NK-92 treated with Interleukin-12 subunit alpha and Interleukin-12 subunit beta, amount 100 ng/mL, for 24 hours (cell line): Measurements from ENCODE around the gene SLC16A9.

Source experiments
- DNase-seq: peaks from one replicate; lab custom pipeline; 2025; lab: John Stamatoyannopoulos, UW

The SLC16A9 gene

DNA sequence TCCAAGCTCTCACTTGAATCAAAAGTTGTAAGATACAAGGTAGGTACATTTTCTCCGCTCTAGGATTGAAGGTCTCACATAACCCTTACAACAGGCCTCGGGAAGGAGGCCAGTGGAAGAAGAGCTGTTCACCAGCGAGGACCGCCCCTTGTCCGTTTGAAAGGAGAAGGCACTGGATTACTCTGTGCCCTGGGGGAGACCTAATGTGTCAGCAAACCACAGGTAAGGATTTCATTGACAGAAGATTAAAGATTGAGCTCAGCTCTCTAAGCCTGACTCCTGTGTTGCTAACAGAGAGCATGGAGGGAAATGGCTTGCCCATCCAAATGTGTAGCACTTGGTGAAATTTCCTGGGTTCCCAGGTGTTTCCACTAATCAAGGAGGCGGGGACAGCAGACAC is 81.2 kb downstream of the SLC16A9 start:
- no peak for DNase-seq

GRCh38 chr10:59627366-59628018 is 82.2 kb downstream of the SLC16A9 start:
- no peak for DNase-seq

GRCh38 chr10:59626523-59626869 is 83.2 kb downstream of the SLC16A9 start:
- DNase-seq: no peak

DNA sequence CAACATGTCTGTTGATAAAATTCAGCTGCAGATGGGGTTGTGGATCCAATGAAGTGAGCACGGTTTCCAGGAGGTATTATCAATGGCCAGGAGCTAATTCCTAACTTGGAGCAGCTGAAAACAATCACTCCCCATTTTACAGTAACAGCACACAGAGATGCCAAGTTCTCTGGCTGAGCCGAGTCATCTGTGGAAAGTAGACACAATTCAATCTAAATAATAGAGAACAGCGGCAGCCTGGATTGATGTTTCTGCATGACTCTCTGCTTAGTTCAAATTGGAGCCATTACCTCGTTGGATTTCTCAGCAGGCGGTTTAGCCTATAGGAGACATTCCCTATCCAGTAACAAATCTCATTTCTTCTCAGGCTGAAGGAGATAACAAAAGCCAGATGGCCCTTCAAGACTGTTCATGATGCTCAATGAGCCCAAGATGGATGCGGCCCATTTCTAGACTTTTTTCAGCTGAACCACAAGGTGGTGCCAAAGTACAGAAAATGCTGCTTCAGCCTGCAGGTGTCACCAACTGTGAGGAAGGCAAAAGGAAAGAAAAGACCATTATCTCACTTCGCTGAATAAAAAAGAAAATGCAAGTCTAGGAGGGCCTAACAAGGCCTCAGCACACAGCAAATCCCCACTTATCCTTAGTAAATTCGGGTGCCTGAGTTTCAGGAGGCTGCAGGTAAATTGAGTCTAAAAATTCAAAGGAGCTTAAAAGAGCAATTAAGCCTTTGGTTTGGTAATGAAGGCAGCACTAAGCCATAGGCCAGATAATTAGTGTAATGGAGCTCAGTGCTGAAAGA is 83.7 kb downstream of the SLC16A9 start:
- peak; percentile 3 for DNase-seq

DNA sequence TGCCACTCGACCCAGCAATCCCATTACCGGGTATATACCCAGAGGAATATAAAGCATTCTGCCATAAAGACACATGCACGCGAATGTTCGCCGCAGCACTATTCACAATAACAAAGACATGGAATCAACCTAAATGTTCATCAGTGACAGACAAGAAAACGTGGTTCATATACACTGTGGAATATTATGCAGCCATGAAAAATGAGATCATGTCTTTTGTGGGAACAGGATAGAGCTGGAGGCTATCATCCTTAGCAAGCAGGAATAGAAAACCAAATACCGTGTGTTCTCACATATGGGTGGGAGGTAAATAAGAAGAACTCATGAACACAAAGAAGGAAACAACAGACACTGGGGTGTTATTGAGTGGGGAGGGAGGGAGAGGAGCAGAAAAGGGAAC is 84.7 kb downstream of the SLC16A9 start:
- DNase-seq: no peak

DNA sequence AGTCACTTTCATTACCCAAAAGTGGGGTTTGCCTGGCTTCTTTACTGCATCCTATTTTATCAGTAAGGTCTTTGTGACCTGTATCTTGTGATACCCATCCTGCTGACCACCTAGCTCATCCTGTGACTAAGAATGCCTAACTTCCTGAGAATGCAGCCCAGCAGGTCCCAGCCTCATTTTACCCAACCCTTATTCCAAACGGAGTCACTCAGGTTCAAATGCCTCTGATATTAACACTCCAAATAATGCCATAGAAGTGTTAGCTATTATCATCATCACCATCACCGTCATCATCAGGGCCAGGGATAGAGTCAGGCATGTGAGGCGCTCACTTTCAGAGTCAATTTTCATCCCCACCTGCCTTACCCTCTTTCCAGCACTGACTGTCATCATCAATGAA is 85.5 kb downstream of the SLC16A9 start:
- no peak for DNase-seq

GRCh38 chr10:59623133-59624121 is 86.2 kb downstream of the SLC16A9 start:
- no peak for DNase-seq

GRCh38 chr10:59622320-59623132 is 87.1 kb downstream of the SLC16A9 start:
- DNase-seq: no peak

DNA sequence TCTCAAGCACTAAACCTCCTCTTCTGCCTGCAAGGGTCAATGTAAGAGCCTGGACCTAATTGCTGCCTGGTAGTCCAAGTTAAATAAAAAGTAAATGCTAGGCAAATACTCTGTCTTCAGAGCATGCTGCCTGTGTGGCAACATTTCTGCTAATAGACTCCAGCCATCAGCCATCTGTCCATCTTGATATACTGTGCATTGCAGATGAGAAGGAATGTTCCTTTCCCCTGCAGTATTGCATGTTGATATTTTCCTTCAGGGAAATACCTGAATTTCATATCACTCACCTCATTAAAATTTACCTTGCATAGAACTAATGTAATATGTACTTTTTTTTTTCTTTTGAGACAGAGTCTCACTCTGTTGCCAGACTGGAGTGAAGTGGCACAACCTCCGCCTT is 87.9 kb downstream of the SLC16A9 start:
- no peak for DNase-seq

DNA sequence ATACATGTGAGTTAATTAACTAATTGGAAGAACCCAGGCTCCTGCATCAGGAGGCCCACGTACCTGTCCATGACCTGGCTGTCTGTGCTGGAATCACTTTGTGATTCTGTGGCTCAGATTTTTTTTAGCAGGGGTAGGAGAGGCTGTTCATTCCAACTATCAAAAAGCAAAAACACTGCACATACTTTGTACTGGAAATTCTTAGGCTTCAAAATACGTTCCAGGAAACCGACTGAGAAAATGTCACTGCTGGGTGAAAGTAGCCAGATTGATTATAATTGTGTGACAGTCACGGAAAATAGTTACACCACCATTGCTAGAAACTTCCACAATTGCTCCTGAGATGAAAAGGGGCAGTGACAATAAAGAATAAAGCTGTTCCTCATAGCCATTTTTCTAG is 91.0 kb downstream of the SLC16A9 start:
- no peak for DNase-seq

GRCh38 chr10:59617996-59618395 is 91.7 kb downstream of the SLC16A9 start:
- no peak for DNase-seq

GRCh38 chr10:59611048-59611447 is 98.6 kb downstream of the SLC16A9 start:
- DNase-seq: no peak

DNA sequence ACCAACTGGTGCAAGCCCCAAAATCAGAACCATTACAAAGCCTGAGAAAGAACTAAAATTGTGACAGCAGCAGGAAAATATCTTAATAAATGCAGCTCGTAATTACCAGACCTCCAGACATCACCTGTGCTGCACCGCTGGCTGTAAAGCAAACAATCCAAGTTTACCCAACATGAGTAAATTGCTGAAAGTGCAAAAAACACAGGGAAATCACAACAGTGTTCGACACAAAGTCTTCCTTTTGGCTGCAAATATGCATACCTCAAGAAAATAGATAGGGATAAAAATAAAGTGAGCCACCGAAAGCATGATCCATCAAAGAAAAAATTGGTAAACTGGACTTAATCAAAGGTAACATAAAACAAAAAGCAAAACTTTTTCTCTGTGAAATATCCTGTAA is 101.7 kb downstream of the SLC16A9 start:
- no peak for DNase-seq

GRCh38 chr10:59606551-59606961 is 103.1 kb downstream of the SLC16A9 start:
- DNase-seq: no peak

DNA sequence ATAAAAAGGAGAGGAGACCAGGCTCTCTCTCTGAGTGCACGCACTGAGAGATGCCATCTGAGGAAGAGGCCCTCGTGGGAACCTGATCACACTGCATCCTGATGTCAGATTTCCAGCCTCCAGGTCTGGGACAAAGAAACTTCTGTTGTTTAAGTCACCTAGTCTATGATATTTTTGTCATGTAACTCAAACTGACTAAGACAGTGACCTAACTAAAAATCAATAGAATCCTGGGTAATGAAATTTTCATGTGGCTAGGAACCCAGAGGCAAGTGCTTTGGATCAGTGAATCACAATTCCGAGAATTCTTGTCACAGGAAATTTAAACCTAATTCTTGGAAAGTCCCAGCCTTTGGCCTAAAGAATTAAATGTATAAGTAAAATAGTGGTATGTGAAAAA is 107.7 kb downstream of the SLC16A9 start:
- DNase-seq: no peak
